Liver (tissue), 9 donors: Measurements from ENCODE around the gene SRSF6. TPM values are rescaled to one million over a fixed set of nuclear protein-coding genes. Genes with fewer than 3 reads are reported as not detected.
A peak's percentile ranks its signal among the peaks of the same experiment; 100 is the strongest.

Experiments used
- DNase-seq: peaks from one replicate; pipeline ENCODE4 v3.0.0-alpha.2; 2017; ENCODE audit warnings: low spot score
- H3K27ac ChIP-seq, 2 donors: one replicate each; pipeline ENCODE4 v1.7.0; 2013; ENCODE audit warnings: inconsistent platforms in 2 of 2, low read length in 2 of 2, control low read depth in 1 of 2, low read depth in 1 of 2, mild to moderate bottlenecking in 1 of 2
- H3K27me3 ChIP-seq, 4 donors: one replicate each; pipeline versions ENCODE4 v1.6.1 to v1.7.0; 2013; ENCODE audit warnings: low read length in 3 of 4, inconsistent platforms in 1 of 4, mild to moderate bottlenecking in 1 of 4, moderate library complexity in 1 of 4; ENCODE audit not compliant: control insufficient read depth in 4 of 4, insufficient read depth in 4 of 4
- H3K36me3 ChIP-seq, 4 donors: one replicate each; pipeline versions ENCODE4 v1.6.1 to v1.7.0; 2013; ENCODE audit warnings: low read length in 3 of 4, mild to moderate bottlenecking in 3 of 4, low read depth in 1 of 4, moderate library complexity in 1 of 4; ENCODE audit not compliant: control insufficient read depth in 4 of 4, insufficient read depth in 3 of 4
- H3K4me1 ChIP-seq, 4 donors: one replicate each; pipeline versions ENCODE4 v1.6.1 to v1.7.0; 2013; ENCODE audit warnings: low read length in 3 of 4, mild to moderate bottlenecking in 3 of 4, moderate library complexity in 1 of 4; ENCODE audit not compliant: control insufficient read depth in 4 of 4, insufficient read depth in 4 of 4
- H3K4me3 ChIP-seq, 3 donors: one replicate each; pipeline versions ENCODE4 v1.6.1 to v1.7.0; 2013; ENCODE audit warnings: low read length in 3 of 3, control low read depth in 1 of 3, low read depth in 1 of 3, mild to moderate bottlenecking in 1 of 3
- H3K9ac ChIP-seq, 2 donors: one replicate each; pipeline ENCODE4 v1.7.0; 2013; ENCODE audit warnings: low read length in 2 of 2, mild to moderate bottlenecking in 2 of 2, moderate library complexity in 2 of 2, control low read depth in 1 of 2, low read depth in 1 of 2
- H3K9me3 ChIP-seq, 4 donors: one replicate each; pipeline versions ENCODE4 v1.6.1 to v1.7.0; 2013; ENCODE audit warnings: low read length in 3 of 4; ENCODE audit not compliant: control insufficient read depth in 4 of 4
- FOXA1 ChIP-seq: IDR thresholded peaks from 2 replicates; pipeline ENCODE4 v1.6.1; 2016; ENCODE audit warnings: antibody characterized with exemption
- GABPA ChIP-seq, 2 donors: IDR thresholded peaks in 1 of 2; conservative IDR thresholded peaks in 1 of 2; 2 replicates each; pipeline ENCODE4 v1.6.1; 2016; ENCODE audit warnings: antibody characterized with exemption in 2 of 2, mild to moderate bottlenecking in 1 of 2, moderate library complexity in 1 of 2
- HNF4A ChIP-seq, 2 donors: conservative IDR thresholded peaks; 2 replicates each; pipeline ENCODE4 v1.6.1; 2016; ENCODE audit warnings: antibody characterized with exemption in 2 of 2, mild to moderate bottlenecking in 2 of 2
- HNF4G ChIP-seq: IDR thresholded peaks from 2 replicates; pipeline ENCODE4 v1.6.1; 2016; ENCODE audit warnings: antibody characterized with exemption
- JUND ChIP-seq, 2 donors: IDR thresholded peaks; 2 replicates each; pipeline ENCODE4 v1.6.1; 2016; ENCODE audit warnings: antibody characterized with exemption in 2 of 2
- RAD21 ChIP-seq, 2 donors: IDR thresholded peaks; 2 replicates each; pipeline ENCODE4 v1.6.1; 2016; ENCODE audit warnings: antibody characterized with exemption in 2 of 2, mild to moderate bottlenecking in 2 of 2
- RXRA ChIP-seq, 2 donors: IDR thresholded peaks; 2 replicates each; pipeline ENCODE4 v1.6.1; 2017 to 2018; ENCODE audit warnings: antibody characterized with exemption in 2 of 2, mild to moderate bottlenecking in 1 of 2
- TAF1 ChIP-seq: conservative IDR thresholded peaks from 2 replicates; pipeline ENCODE4 v1.6.1; 2016; ENCODE audit warnings: antibody characterized with exemption, mild to moderate bottlenecking
- ZBTB33 ChIP-seq: IDR thresholded peaks from 2 replicates; pipeline ENCODE4 v1.6.1; 2016; ENCODE audit warnings: antibody characterized with exemption
- WGBS: extraction: QIAGEN DNeasy Blood & Tissue Kit; methylation state at CpG from one replicate; pipeline ENCODE4 v1.1.7; 2013; 5-methylcytosine and 5-hydroxymethylcytosine counted together
- polyA plus RNA-seq, 2 donors: library from polyadenylated mRNA; stranded (reverse) in 1 of 2; unstranded in 1 of 2; fragments of 200-250 nt in 1 of 2; fragments of >200 nt in 1 of 2; fragmentation: Nextera tagmentation in 1 of 2; extraction: Ambion mirVana in 1 of 2; gene quantifications; one replicate each; pipeline versions ENCODE4 v1.2.1 to v1.2.3, GENCODE V29; 2013 to 2015
- total RNA-seq, 2 donors: library from RNA; depleted of rRNA; stranded (reverse); fragments of >200 nt; gene quantifications; one replicate each; pipeline ENCODE4 v1.2.3, GENCODE V29; 2014
- TF ChIP-seq, protein P1 (sequence below): fragments of 150-350 bp; IDR thresholded peaks from 2 replicates; pipeline ENCODE4 v1.5.1; 2017; ENCODE audit warnings: improper control_type of control experiment, low read depth, low read length; ENCODE audit not compliant: missing input control
- TF ChIP-seq, protein P2 (sequence below): IDR thresholded peaks from 2 replicates; pipeline ENCODE4 v1.6.1; 2016; ENCODE audit warnings: antibody characterized with exemption
- TF ChIP-seq, protein P3 (sequence below): IDR thresholded peaks from 2 replicates; pipeline ENCODE4 v1.6.1; 2016; ENCODE audit warnings: antibody characterized with exemption
- donor health status: healthy.
- donor health status: healthy.
- donor health status: healthy.
- donor health status: healthy.
- donor health status: healthy.

SRSF6 gene
- total and polyA plus RNA-seq, 4 donors, result 33.8 to 47.5 (median 41.1) TPM

DNA sequence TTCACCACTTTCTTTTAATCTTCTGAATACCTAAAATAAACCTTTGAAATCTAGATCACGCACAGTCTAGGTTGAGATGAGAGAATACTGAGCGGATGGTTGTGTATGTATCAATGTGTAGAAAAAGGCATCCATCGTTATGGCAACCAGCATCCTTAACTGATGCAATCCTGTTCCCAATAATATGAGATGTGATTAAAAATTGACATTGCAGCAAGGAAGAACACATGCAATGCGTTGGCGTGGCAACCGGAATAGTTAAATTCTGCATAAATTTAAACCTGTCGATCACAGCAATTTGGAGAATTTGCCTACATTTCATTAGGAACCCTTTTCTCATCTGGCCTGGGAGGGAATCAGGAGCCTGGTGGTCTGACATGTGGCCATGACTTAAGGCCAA is 48.5 kb downstream of the SRSF6 start:
- WGBS, result 96% methylated on average over 7 of the region's 7 CpGs
- DNase-seq, result no peak
- Histone ChIP-seq H3K27me3 (no peaks in the 10 kb centered on the region), H3K4me1 (peaks cover 4 to 13% (median 9%) of the 10 kb centered on the region in 4 donors), H3K27ac (no peak overlapping the region), H3K36me3 (no peaks in the 10 kb centered on the region), H3K9ac (no peak overlapping the region), H3K4me3 (no peak overlapping the region), H3K9me3 (no peaks in the 10 kb centered on the region)
- TF ChIP-seq, protein P1, sequence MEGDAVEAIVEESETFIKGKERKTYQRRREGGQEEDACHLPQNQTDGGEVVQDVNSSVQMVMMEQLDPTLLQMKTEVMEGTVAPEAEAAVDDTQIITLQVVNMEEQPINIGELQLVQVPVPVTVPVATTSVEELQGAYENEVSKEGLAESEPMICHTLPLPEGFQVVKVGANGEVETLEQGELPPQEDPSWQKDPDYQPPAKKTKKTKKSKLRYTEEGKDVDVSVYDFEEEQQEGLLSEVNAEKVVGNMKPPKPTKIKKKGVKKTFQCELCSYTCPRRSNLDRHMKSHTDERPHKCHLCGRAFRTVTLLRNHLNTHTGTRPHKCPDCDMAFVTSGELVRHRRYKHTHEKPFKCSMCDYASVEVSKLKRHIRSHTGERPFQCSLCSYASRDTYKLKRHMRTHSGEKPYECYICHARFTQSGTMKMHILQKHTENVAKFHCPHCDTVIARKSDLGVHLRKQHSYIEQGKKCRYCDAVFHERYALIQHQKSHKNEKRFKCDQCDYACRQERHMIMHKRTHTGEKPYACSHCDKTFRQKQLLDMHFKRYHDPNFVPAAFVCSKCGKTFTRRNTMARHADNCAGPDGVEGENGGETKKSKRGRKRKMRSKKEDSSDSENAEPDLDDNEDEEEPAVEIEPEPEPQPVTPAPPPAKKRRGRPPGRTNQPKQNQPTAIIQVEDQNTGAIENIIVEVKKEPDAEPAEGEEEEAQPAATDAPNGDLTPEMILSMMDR, result no peak
- TF ChIP-seq FOXA1 (no peak), HNF4G (no peak), GABPA (IDR thresholded peaks at IDR 0.05 in 1 of 2, conservative IDR thresholded peaks at IDR 0.05 in 1 of 2) (no peak), RXRA (IDR thresholded peaks at IDR 0.05) (no peak), ZBTB33 (no peak)
- TF ChIP-seq, protein P2, sequence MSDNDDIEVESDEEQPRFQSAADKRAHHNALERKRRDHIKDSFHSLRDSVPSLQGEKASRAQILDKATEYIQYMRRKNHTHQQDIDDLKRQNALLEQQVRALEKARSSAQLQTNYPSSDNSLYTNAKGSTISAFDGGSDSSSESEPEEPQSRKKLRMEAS, result no peak

DNA sequence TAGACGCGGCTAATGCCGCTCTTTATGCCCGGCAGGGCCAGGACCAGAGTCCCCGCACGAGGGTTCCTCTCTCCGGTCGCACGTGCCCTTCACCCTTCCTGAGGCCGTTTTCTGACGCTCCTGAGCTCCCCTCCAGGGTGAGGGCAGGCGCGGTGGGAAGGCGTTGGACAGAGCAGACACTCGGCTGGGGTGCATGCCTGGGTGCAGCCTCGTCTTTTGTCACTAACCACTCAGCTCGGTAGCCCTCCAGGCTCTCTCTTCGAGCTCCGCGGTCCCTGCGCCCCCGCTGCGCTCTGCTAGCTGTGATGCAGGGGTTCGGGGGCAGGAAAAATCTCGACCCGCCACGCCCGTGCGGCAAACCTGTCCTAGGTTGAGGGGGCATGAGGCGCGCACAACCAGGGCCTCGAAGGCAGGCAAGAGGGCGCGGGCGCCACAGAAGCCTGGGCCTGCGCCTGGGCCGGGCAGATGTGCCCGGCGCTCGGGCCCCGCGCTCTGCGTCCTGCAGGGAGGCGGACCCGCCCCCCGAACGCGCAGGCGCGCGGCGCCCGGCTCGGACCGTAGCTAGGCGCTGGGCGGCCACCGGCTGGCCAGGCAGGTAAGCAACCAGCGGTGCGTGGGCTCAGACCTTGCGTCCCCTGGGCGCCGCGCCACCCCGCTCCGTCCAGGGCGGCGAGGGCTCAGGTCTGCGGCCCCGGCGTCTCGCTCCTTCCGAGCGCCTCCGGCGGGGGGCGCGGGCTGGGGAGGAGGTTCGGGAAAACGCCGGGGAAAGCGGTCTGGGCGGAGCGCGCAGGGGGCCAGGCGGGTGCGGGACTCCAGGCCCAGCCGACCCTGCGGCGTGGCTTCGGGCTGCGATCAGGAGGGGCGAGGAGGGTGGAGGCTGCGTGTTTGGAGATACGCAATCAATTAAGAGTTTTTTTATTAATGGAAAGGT is 49.7 kb downstream of the SRSF6 start, which contains the start of gene L3MBTL1:
Gene L3MBTL1, plus strand, starts transcription at position 548 of the 931 bp plus-strand sequence. CDS start 5,807 bp downstream, outside the sequence.
- peak; percentile 57 for DNase-seq
- no peak within 1 kb of the TSS for H3K9ac ChIP-seq
- H3K9me3 ChIP-seq, result no peaks in the 10 kb centered on the region
- no peaks in the 10 kb centered on the region for H3K27me3 ChIP-seq
- no peak within 1 kb of the TSS for H3K27ac ChIP-seq
- WGBS, result 7% methylated on average over 95 of the region's 95 CpGs
- peak within 1 kb of the TSS; percentile 41 to 75 (median 59) for H3K4me3 ChIP-seq
- peaks cover 4 to 13% (median 9%) of the 10 kb centered on the region in 4 donors for H3K4me1 ChIP-seq
- no peak for TF ChIP-seq JUND (IDR thresholded peaks at IDR 0.05)
- no peak for TF ChIP-seq RAD21 (IDR thresholded peaks at IDR 0.05)
- TF ChIP-seq, protein P2, result no peak
- H3K36me3 ChIP-seq, result no peaks in the 10 kb centered on the region

DNA sequence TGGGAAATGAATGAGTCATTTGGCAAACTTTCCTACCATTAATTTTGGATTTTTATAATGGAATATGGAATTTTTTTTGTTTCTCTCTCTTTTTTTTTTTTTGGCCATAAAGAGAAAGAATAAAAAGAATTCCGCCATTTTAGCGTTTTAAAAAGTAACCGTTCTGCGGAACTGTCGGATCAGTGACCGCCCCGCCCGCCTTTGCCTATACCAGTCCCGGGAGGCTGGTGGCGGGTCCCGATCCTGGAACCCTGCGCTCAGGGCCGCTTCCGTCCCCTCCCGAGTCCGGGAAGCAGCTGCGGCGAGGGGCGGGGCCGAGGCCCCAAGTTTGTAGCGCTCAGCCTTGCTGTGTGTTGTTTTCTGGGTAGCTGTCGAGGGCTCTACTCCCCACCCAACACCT is 50.4 kb downstream of the SRSF6 start:
- H3K4me3 ChIP-seq, result peak overlapping the region in 1 of 3 donors; percentile 75
- H3K4me1 ChIP-seq, result peaks cover 4 to 17% (median 10%) of the 10 kb centered on the region in 4 donors
- no peaks in the 10 kb centered on the region for H3K27me3 ChIP-seq
- H3K27ac ChIP-seq, result no peak overlapping the region
- no peaks in the 10 kb centered on the region for H3K9me3 ChIP-seq
- H3K9ac ChIP-seq, result no peak overlapping the region
- TF ChIP-seq ZBTB33, result no peak
- TF ChIP-seq HNF4A (conservative IDR thresholded peaks at IDR 0.05), result no peak
- TF ChIP-seq GABPA (IDR thresholded peaks at IDR 0.05 in 1 of 2, conservative IDR thresholded peaks at IDR 0.05 in 1 of 2), result no peak
- no peak for TF ChIP-seq RAD21 (IDR thresholded peaks at IDR 0.05)
- TF ChIP-seq, protein P3, sequence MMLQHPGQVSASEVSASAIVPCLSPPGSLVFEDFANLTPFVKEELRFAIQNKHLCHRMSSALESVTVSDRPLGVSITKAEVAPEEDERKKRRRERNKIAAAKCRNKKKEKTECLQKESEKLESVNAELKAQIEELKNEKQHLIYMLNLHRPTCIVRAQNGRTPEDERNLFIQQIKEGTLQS, result no peak
- TF ChIP-seq, protein P2, result no peak
- TF ChIP-seq TAF1, result no peak
- DNase-seq, result no peak
- WGBS, result 25% methylated on average over 22 of the region's 22 CpGs
- H3K36me3 ChIP-seq, result no peaks in the 10 kb centered on the region
